GM19023 (cell line): Measurements from ENCODE around the gene CHD9.
A peak's percentile ranks its signal among the peaks of the same experiment; 100 is the strongest.

ENCODE experiments used
- ATAC-seq: cut with Tn5 transposase; IDR thresholded peaks from one replicate; pipeline ENCODE4 v1.9.1; 2021; ENCODE audit warnings: mild to moderate bottlenecking, moderate library complexity; ENCODE audit not compliant: unreplicated experiment

Gene CHD9

GRCh38 chr16:53191413-53191812, 136.6 kb downstream of the CHD9 start:
- ATAC-seq: no peak

GRCh38 chr16:53198933-53199332, 144.1 kb downstream of the CHD9 start:
- no peak for ATAC-seq

- no peak for ATAC-seq
Measured at GRCh38 chr16:53201900-53202299, 147.1 kb downstream of the CHD9 start.

- no peak for ATAC-seq
Measured at GRCh38 chr16:53202398-53202797, 147.6 kb downstream of the CHD9 start.

GRCh38 chr16:53207810-53208752, 153.3 kb downstream of the CHD9 start:
- ATAC-seq: peak; percentile 87

GRCh38 chr16:53209429-53209828, 154.6 kb downstream of the CHD9 start:
- no peak for ATAC-seq

- ATAC-seq: no peak
Measured at GRCh38 chr16:53209877-53210276, 155.1 kb downstream of the CHD9 start.

GRCh38 chr16:53211253-53211652, 156.5 kb downstream of the CHD9 start:
- no peak for ATAC-seq

GRCh38 chr16:53212893-53213223, 158.1 kb downstream of the CHD9 start:
- ATAC-seq: no peak

GRCh38 chr16:53213542-53213941, 158.8 kb downstream of the CHD9 start:
- no peak for ATAC-seq

- ATAC-seq: no peak
Measured at GRCh38 chr16:53216798-53217197, 162.0 kb downstream of the CHD9 start.

- no peak for ATAC-seq
Measured at GRCh38 chr16:53219371-53219770, 164.6 kb downstream of the CHD9 start.

GRCh38 chr16:53219795-53220454, 165.1 kb downstream of the CHD9 start:
- ATAC-seq: no peak

- ATAC-seq: no peak
Measured at GRCh38 chr16:53220585-53220984, 165.8 kb downstream of the CHD9 start.

- ATAC-seq: no peak
Measured at GRCh38 chr16:53224951-53225533, 170.3 kb downstream of the CHD9 start.

- no peak for ATAC-seq
Measured at GRCh38 chr16:53232826-53233529, 178.2 kb downstream of the CHD9 start.

GRCh38 chr16:53234836-53235235, 180.0 kb downstream of the CHD9 start:
- no peak for ATAC-seq

- no peak for ATAC-seq
Measured at GRCh38 chr16:53235851-53236250, 181.1 kb downstream of the CHD9 start.

GRCh38 chr16:53249331-53249730, 194.5 kb downstream of the CHD9 start:
- ATAC-seq: no peak

- ATAC-seq: no peak
Measured at GRCh38 chr16:53257001-53257400, 202.2 kb downstream of the CHD9 start.

GRCh38 chr16:53258809-53259208, 204.0 kb downstream of the CHD9 start:
- no peak for ATAC-seq
